Ovary (tissue), 3 donors: ENCODE measurements around the gene GOLGA5.

Source experiments
- EP300 ChIP-seq: sonication (generic); formaldehyde crosslinking; IDR thresholded peaks from one replicate; pipeline ENCODE4 v1.6.1; 2017; ENCODE audit warnings: antibody characterized with exemption
- TF ChIP-seq, protein P1 (sequence below), 3 donors: fragments of 450-650 bp in 2 of 3; fragments of 200-600 bp in 1 of 3; IDR thresholded peaks; one replicate each; pipeline versions ENCODE4 v1.5.1 to v1.8.0; 2016 to 2022; ENCODE audit warnings: antibody characterized with exemption in 3 of 3, mild to moderate bottlenecking in 1 of 3
- donor health status: DM: no; HTN: no; CAD: no.

DNA sequence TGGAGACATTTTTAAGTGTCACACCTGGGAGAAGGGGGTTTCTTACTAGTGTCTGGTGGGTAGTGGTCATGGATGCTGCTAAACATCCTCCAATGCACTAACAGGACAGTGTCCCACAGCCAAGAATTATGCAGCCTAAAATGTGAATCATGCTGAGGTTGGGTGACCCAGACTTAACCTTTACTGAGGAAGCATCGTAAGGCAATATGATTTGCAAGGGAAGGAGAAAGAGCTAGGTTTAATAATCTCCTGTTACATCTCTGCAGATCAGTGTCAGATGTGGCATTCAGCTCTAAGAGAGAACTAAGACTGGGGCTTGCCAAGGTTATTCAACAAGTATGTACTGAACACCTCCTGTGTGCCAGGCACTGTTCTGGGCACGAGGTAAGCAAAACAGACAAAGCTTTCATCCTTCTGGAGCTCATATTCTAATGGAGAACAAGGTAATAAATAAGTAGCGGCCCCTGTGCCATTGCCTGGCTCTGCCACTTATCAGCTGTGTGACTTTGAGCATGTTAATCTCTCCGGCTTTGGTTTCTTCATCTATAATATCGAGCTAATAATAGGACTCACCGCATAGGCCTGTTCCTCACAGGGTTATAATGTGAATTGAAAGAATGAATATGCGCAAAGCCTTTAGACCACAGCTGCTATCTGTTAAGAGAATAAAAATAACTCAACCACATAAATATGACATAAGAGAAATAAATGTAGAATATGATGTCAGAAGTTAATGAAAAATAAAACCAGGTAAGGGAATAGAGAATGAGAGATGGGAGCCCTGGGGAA, 13.5 kb upstream of the GOLGA5 start:
- TF ChIP-seq, protein P1, sequence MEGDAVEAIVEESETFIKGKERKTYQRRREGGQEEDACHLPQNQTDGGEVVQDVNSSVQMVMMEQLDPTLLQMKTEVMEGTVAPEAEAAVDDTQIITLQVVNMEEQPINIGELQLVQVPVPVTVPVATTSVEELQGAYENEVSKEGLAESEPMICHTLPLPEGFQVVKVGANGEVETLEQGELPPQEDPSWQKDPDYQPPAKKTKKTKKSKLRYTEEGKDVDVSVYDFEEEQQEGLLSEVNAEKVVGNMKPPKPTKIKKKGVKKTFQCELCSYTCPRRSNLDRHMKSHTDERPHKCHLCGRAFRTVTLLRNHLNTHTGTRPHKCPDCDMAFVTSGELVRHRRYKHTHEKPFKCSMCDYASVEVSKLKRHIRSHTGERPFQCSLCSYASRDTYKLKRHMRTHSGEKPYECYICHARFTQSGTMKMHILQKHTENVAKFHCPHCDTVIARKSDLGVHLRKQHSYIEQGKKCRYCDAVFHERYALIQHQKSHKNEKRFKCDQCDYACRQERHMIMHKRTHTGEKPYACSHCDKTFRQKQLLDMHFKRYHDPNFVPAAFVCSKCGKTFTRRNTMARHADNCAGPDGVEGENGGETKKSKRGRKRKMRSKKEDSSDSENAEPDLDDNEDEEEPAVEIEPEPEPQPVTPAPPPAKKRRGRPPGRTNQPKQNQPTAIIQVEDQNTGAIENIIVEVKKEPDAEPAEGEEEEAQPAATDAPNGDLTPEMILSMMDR (IDR thresholded peaks at IDR 0.05), result no peak
- no peak for TF ChIP-seq EP300
